GM18867 (cell line): ENCODE data around the gene PLXND1.

ENCODE experiments used
- ATAC-seq: cut with Tn5 transposase; IDR thresholded peaks from one replicate; pipeline ENCODE4 v1.9.1; 2021; ENCODE audit warnings: mild to moderate bottlenecking, moderate library complexity; ENCODE audit not compliant: unreplicated experiment

PLXND1 gene

DNA sequence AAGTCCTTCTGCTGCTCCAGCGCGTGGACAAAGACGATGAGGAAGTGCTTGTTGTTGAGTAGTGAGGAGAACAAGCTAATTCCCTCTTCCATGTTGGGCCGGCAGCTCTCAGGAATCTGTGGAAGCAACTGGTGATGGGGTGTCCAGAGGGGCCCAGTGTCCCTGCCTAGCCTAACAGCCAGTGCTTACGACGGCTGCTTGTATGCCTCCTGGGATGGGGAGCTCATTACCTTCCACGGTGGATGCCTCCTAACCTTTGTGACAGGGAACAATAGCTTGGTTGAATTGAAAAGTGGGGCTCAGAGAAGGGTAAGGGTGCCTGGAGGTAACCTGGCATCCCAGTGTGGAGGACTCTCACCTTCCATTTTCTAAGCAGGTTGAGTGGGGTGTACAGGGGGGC, 40.6 kb downstream of the PLXND1 start:
- ATAC-seq, result no peak

DNA sequence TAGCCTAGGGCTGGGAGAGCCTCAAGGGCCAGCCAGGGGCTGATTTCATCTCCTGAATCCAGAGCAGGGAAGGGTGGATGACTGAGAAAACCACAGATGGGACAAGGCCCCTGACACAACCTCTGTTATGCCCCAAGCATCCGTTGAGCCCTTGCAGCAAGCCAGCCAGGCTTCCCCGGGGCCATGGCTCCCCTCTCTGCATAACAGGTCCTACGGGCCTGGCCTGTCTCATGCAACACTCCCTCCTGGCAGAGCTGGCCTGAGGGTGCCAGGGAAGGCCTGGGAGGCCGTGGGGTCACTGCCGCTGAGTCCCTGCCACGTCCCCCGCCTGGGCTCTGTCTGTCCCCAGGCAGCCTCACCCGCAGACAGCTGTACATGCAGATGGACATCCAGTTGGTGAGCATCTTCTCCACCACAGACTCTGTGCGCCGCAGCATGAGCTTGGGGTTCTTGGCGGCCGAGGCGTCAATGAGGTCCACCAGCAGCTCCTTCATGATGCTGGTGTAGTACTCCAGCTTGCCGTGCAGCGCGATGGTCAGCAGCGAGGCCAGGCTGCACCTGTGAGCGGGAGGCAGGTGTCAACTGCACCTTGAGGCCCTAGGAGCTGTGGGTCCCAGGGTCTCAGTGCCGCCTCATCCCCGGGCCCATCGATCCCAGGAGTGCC, 41.4 kb downstream of the PLXND1 start:
- ATAC-seq, result no peak

DNA sequence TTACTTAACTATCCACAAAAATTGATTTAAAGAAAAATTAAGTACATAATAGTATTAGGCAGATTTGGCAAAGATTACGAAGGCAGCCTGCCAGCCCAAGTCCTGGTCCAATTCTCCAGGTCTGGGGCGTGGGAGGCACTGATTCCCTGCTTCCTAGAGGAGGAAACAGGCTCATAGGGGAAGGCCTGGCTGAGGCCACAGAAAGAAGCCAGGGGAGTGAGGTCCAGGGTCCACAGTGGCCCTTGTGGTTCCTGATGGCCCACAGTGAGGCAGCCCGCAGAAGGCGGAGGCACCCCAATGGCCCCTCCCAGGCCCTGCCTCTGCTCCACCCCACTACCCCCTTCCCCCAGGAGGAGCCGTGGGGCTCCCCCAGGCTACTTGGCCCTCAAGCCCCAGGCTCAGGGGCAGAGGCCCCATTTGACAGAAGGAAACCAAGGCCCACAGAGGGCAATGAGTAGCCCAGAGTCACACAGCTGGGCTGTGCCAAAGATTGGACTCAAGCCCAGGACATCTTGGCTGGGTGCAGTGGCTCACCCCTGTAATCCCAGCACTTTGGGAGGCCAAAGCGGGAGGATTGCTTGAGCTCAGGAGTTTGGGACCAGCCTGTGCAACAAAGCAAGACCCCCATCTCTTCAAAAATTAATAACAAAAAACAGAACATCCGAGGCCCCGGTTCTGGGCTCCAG, 42.5 kb downstream of the PLXND1 start:
- no peak for ATAC-seq

DNA sequence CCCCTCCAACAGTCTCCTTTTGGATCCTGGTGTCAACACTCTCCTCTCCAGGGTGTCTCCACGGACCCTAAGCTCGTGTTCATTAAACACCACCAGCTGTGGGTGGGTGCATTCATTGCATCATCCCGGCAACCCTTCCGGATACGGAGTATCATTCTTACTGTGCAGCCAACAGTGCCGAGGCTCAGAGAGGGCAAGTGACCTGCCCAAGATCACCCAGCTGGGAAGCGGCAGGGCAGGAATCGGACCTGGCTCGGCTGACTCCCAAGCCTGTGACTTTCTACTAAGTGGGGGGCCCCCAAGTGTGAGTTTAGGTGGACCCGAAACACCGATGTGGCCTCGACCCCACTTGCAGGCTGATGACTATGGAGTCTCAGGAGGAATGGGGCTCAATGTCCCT, 43.1 kb downstream of the PLXND1 start:
- ATAC-seq, result no peak

DNA sequence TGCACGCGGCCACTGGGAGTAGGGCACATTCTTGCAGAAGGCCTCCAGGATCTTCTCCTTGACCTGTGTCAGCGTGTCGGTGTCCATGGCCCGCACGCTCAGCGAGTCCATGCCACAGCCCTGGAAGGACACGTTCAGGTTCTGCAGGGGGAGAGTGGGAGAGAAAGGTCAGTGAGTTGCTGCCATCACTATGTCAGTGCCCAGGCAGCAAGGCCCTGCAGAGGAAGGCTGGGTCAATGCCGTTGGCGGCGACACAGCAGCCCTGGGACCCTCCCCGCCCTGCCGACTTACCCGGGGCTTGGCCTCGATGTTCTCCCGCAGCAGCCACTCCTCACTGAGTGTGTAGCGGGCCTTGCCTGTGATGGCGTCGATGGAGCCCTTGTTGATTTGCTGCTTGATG, 43.7 kb downstream of the PLXND1 start:
- no peak for ATAC-seq

DNA sequence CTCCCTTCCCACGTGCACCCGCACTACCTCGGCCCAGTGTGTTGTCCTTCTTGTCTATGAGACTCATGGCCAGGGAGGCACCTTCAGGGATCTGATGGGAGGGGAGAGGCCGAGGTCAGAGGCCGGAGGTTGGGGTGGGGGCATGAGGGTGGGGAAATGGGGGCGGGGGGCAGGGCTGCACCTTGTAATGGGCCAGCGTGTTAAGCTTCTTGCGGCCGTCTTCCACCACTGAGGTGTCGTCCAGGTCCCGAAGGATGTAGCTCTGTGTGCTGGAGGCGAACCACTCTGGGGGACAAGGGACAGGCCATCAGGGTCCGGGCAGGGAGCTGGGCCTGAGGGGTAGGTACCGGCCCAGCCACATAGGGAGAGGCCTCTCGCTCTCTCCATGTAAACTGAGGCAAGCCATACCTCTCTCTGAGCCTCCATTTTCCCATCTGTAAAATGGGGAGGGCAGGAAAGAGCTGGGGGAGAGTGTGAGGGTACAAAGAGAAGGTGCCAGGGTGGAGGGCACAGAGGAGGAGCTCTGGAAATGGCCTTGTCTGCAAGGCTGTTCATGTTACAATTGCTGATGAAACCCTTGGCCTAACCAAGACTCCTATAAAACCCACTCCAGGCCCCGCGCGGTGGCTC, 44.7 kb downstream of the PLXND1 start:
- no peak for ATAC-seq

DNA sequence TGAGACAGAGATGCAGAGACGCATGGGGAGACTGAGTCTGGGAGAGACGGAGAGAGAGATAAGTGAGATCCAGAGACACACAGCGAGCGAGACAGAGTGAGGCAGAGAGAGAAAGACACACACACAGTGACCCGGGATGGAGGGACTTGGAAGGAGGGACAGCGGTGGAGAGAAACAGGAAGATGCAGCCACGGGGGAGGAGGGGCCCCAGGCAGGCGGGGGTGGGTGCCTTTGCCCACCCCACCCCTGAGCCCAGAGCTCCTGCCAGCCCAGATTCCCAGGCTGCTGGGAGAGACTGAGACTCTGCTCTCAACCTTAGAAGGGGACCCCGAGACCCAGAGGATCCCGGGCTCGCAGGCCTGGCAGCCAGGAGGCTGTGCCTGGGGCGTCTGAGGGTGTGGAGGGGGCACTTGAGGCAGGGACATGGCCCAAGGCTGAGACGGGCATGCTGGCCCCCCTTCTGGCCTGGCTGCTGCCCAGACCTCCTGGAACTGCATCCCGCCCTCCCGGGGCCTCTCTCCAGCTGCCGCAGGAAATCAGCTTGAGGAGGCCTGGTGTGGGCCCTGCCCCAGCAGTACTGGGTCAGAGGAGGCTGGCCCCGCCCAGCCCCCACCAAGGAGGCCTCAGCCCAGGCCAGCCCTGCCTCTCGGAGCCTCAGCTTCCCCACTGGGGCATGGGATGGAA, 45.4 kb downstream of the PLXND1 start:
- no peak for ATAC-seq

DNA sequence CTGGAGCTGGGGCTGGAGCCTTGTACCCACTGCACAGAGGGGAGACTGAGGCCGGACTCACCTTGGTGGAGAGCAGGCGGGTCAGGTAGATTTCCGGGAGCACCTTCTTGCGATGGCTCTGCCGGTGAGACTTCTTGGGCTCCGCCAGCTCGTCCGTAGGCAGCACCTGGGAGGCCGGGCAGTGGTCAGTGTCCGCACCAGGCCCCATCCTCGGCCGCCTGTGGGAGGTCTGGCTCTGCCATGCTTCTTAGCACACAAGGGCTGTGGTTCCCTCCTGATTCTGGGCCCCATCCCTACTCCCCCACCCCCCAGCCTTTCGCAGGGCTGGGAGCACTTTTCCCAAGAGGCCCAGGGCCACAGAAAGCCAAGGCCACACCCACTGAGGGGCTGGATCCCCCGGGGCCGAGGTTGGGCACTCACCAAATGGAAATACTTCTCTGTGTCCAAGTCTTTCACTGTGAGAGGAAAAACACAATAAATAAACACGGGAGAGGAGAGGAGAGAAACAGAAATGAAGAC, 46.1 kb downstream of the PLXND1 start:
- no peak for ATAC-seq

DNA sequence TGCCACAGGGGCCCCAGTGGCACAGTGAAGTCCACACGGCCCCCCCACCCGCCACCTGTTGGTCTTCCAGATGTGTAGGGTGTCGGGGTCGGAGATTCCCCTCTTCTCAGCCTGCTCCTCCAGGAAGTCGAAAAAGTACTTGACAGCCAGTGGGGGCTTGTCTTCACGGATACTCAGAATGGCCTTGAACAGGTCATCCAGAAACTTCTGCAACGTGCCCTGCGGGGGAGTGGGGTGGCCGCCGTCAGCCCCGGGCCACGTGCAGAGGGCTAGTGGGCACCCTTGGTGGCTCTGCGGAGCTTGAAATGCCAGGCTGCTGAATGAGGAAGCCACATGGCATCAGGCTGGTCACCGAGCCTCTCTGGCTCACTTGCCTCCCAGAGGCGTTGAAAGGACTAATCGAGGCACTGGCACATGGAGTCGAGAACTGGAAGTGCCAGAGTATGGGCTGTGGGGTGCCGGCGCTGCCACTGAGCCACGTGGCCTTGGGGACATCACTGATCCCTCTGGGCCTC, 46.9 kb downstream of the PLXND1 start:
- ATAC-seq, result no peak

DNA sequence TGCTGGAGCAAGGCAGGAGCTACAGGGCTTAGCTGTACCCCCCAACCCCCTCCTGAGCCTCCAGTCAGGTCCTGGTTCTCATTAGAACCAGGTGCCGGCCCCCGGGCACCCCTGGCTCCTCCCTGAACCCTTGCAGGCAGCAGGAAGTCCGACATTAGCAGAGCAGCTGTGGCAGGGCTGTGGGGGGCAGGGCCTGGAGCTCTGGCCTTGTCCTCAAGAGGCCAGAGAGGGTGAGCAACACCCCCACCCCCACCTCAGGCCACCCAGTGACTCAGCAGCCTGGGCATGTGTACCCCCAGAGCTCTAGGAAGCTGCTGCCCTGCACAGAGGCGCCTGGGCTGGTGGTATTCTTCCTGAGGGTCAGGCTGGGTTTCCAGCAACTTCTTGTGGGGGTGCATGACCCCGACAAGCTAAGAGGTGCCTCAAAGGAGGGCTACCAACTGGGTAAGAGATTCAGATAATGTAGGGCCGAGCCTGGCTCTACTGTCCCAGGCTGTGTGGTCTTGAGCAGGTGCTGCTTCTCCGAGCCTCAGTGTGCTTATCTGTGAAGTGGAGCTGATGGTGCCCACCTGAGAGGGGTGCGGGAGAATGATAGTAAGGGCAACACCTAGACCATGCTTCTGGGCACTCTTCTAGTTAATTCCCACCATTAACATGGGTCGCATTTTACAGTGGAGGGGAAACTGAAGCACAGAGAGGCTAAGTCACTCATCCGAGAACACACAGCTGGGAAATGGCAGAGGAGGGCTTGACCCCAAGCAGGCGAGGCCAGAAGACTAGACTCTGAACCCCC, 47.5 kb downstream of the PLXND1 start:
- no peak for ATAC-seq

DNA sequence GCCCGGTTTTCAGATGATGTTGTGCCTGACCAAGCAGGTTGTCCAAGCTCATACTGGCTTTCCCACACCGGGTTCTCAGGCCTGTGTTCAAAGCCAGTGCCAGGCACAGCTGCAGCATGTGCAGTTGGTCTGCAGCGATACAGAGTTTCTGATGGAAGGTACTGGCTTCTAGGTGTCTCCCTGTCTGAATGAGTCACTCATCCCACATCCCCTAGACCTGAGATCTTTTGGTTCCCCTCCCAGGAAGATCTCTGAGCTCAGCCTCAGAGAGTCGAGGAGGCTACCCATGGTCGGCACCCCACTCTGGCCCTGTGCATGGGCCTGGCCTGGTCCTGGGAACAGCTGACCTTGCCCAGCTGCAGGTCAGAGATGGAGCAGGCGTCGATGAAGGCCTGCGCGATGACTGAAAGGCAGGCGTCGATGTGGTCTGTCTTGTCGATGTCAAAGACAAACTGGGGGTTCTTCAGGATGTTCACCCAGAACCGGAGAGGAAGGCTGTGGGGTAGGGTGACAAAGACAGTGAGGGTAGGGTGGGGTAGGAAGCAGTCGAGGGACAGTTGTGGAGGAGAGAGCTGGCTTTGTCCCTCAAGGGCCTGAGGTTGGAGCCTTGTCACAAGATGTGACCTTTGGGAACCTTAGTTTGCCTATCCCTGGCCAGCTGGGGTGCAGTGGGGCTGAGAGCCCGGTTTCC, 48.2 kb downstream of the PLXND1 start:
- ATAC-seq, result no peak

DNA sequence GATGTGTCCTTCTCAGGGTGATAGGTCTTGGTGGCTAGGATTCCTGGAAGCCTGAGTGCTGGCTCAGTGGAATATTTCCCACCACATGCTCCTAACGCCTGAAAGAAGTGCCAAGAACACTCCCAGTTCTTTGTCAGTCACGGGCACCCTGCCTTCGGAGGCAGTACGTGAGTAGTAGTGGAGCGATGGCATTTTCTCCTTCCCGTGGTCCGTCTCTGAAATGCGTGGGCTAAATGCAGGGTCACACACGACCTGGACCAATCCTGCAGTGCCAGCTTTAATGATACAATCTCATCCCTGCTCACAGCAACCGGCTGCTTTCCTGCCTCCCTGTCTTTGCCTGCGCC, 49.0 kb downstream of the PLXND1 start:
- ATAC-seq, result no peak

DNA sequence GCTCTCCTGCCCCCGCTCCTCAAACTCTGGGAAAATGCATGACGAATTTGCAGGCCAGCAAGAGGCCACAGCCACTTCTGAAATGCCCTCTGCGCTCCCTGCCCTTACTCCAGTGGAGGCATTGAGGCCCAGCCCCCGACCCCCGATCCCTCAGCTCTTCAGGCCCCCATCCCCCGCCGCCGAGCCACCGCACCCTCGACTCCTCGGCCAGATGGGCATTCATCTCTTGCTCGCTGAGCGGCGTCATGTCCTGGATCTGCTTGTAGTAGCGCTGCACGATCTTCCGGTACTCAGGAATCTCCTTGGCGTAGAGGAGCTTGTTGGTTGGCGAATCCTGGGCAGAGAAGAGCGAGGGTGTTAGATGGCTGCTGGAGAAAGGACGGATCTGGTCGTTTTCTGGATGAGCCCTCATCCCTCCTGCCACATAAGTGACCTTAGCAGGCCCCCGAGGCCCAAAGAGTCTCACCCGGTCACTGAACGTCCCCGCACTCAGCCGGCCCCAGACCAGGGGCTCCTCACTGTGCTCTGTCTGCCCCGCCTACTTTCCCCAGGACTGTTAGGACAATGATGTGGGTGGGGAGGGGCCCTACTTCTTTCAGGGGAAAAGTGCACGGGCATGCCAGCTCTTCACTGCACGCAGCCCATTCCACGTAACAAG, 49.5 kb downstream of the PLXND1 start:
- ATAC-seq, result no peak

DNA sequence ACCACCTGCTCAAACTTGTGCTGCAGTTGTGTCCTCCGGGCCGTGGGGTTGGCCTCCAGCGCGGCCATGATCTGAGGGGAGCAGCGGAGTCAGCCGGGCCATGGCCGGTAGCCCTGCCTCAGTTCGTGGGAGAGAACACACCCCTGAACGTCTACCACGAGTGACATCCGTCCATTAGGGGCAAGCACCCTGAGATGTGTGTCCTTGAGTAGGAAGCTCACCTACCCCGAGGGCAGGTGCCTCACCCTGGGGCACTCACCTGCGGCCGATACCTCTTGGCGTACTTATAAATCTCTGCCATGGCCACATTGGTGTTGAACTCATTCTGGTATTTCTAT, 50.1 kb downstream of the PLXND1 start:
- no peak for ATAC-seq

DNA sequence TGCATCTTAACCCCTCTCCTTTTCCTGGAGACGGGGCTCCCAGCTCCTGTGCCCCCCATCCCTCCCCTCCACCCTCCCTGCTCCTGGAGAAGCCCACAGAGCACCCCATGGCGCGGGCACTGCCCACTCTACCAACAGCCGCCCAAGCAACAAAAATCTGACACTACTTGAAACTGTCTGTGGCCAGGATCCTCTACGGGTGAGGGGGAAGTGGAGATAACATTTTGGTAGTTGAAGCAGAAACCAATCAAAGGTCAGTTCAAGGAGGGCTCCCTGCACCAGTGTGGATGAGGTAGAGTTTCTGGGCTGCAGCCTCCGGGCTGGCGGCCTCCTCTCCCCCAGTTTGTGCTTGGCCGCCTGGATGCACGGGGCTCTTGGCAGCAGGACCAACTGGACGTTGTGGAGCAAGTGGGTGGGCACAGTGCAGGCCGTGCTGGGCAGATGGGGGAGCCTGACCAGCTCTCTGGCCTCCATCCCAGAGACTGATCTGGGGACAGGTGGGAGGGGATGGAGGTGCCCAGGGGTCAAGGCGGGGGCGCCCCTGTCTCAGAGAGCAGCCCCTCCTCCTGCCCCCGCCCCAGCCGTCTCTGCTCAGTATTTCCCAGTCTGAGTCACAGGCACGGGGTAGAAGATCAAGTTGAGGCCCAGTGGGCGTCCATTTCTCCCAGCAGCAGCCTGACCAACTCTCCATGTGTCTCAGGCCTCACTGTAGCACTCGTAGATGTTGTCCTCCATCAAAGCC, 50.7 kb downstream of the PLXND1 start:
- ATAC-seq, result no peak

DNA sequence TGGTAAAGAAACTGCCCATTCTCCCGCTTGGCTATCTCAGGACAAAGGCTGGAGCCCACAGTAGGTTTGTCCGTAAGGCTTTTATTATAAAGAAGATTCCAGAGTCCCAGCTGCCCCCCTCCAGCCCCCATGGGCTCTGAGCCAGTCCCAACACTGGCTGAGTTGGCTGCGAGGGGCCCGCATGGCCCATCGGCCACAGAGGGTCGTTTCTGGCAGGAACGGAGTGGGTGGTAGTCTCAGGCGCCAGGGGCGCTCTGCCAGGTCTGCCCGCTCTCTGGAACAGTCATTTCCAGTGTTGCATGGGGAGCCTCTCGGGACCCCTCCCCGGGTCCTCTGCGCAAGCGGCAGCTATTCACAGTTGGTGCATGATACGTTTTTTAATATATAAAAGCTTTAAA, 51.3 kb downstream of the PLXND1 start:
- no peak for ATAC-seq

DNA sequence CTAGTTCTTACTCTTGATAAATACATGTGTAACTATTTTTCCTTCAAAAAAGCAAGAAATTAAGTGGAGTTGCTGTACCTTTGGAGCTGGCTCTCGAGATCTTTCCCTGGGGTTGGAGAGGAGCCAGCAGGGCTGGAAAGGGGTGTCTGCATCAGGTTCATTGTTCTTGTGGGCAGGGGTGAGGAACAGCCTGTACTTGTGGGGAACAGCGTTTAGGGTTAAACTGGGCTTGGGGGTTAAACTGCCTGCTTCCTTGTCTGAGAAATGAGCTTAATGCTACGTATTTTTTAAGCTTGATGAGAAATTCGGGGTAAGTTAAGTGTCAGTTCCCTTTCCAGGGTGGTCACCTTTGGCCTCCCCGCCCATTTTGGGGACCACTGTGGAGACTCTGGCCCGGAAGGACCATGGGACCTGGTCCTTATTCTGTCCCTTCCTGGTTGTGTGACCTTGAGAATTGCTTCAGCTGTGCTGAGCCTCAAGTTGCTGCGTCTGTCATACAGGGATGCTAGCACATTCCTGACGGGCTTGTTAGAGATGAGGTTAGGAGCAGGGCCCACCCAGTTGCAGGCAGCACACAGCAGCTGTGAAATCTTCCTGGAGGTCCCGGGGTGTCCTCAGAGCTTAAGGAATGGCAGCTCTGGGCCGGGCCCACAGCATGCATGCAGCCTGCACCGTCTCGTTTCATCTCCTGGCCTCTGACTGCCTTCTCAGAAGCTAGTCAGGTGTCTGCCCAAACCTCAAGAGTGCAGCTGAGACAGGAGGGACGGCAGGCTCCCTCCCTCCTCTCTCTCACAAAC, 51.9 kb downstream of the PLXND1 start:
- no peak for ATAC-seq

DNA sequence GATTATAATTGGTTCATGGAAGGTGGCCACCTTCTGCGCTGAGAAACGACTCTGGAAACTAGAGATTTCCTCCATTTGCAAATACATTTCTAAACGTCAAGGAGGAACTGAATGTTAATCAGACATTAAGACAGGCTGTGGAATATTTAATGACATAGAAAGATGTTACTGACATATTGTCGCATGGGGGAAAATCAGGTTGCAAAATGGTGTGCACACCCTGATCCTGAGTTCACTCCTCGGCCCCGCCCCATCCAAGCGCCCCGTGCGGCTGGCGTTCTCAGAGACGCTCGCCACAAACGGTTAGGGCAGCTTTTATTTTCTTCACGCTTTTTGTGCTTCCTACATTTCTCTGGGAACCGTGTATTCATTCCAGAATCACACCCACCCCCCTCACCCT, 52.8 kb downstream of the PLXND1 start:
- no peak for ATAC-seq
